IMR-90 (cell line): Measurements from ENCODE around the gene CSF1. TPM values are rescaled to one million over a fixed set of nuclear protein-coding genes. Genes with fewer than 3 reads are reported as not detected.
A peak's percentile ranks its signal among the peaks of the same experiment; 100 is the strongest.

Source experiments
- ATAC-seq: fragments of 200-7000 bp; cut with Tn5 transposase; 2 replicates; pipeline ENCODE4 v1.9.1; 2020; ENCODE audit warnings: low read depth, mild to moderate bottlenecking, moderate library complexity
- BruUV-seq: library from RNA; stranded (reverse); fragments of 400-500 nt; replicated peaks from 2 replicates; lab custom pipeline; 2021; lab: Mats Ljungman, UMichigan
- CTCF ChIA-PET: fragments of 300-600 bp; formaldehyde crosslinking; extraction: SDS; loops from one replicate; lab custom pipeline; 2021; ENCODE audit warnings: antibody characterized with exemption; lab: Yijun Ruan, JAX
- POLR2A ChIA-PET: fragments of 300-600 bp; sonication (Branson Sonifier 250); formaldehyde crosslinking; loops from one replicate; lab custom pipeline; 2022; ENCODE audit warnings: antibody characterized with exemption; ENCODE audit not compliant: unreplicated experiment; lab: Charles Lee
- DNase-seq: peaks from one replicate; pipeline ENCODE4 v3.0.0; 2013
- H2AFZ ChIP-seq: replicated peaks from 2 replicates; pipeline ENCODE3; 2013; ENCODE audit warnings: low read length, mild to moderate bottlenecking; ENCODE audit not compliant: poor library complexity
- H2AK5ac ChIP-seq: 2 replicates; pipeline ENCODE4 v1.6.1; 2013; ENCODE audit warnings: low read depth, low read length, inconsistent platforms
- H2AK9ac ChIP-seq: replicated peaks from 2 replicates; pipeline ENCODE3; 2013; ENCODE audit warnings: mild to moderate bottlenecking, low read depth, low read length, moderate library complexity; ENCODE audit not compliant: poor library complexity
- H2BK120ac ChIP-seq: 2 replicates; pipeline ENCODE4 v1.6.1; 2013; ENCODE audit warnings: low read depth, low read length, inconsistent platforms
- H2BK15ac ChIP-seq: 3 replicates; pipeline ENCODE4 v1.6.1; 2013; ENCODE audit warnings: low read depth, low read length, inconsistent platforms
- H2BK20ac ChIP-seq: 2 replicates; pipeline ENCODE4 v1.6.1; 2013; ENCODE audit warnings: low read depth, mild to moderate bottlenecking, inconsistent platforms, low read length, moderate library complexity
- H2BK5ac ChIP-seq: 2 replicates; pipeline ENCODE4 v1.6.1; 2013; ENCODE audit warnings: mild to moderate bottlenecking, low read depth, low read length, inconsistent platforms; ENCODE audit not compliant: poor library complexity, severe bottlenecking
- H3K14ac ChIP-seq: replicated peaks from 2 replicates; pipeline ENCODE4 v1.6.1; 2013; ENCODE audit warnings: low read depth, low read length, inconsistent platforms
- H3K18ac ChIP-seq: 2 replicates; pipeline ENCODE4 v1.6.1; 2013; ENCODE audit warnings: low read depth, low read length, control low read depth
- H3K23ac ChIP-seq: 2 replicates; pipeline ENCODE4 v1.6.1; 2013; ENCODE audit warnings: low read depth, low read length, inconsistent platforms
- H3K27ac ChIP-seq: 2 replicates; pipeline ENCODE4 v1.5.1; 2013; ENCODE audit warnings: mild to moderate bottlenecking, control low read depth, low read length; ENCODE audit not compliant: insufficient read depth
- H3K27me3 ChIP-seq: 2 replicates; pipeline ENCODE4 v1.6.1; 2013; ENCODE audit warnings: low read length; ENCODE audit not compliant: control insufficient read depth, insufficient read depth
- H3K36me3 ChIP-seq: 2 replicates; pipeline ENCODE4 v1.6.1; 2013; ENCODE audit warnings: low read length, mixed read lengths; ENCODE audit not compliant: control insufficient read depth, insufficient read depth
- H3K4ac ChIP-seq: 2 replicates; pipeline ENCODE4 v1.6.1; 2013; ENCODE audit warnings: low read depth, low read length, inconsistent platforms
- H3K4me1 ChIP-seq: 2 replicates; pipeline ENCODE4 v1.6.1; 2013; ENCODE audit warnings: low read length, mixed read lengths; ENCODE audit not compliant: control insufficient read depth, insufficient read depth
- H3K4me2 ChIP-seq: 2 replicates; pipeline ENCODE4 v1.6.1; 2013; ENCODE audit warnings: low read depth, mild to moderate bottlenecking, control low read depth, low read length, moderate library complexity
- H3K4me3 ChIP-seq: 2 replicates; pipeline ENCODE4 v1.5.1; 2013; ENCODE audit warnings: low read depth, mild to moderate bottlenecking, control low read depth, low read length, moderate library complexity; ENCODE audit not compliant: insufficient read depth
- H3K56ac ChIP-seq: 2 replicates; pipeline ENCODE4 v1.6.1; 2013; ENCODE audit warnings: low read length, inconsistent platforms; ENCODE audit not compliant: insufficient read depth; ENCODE audit errors: extremely low read depth
- H3K79me1 ChIP-seq, 2 experiments: 2 replicates each; pipeline ENCODE4 v1.6.1; 2013; ENCODE audit warnings: low read length in 2 of 2, inconsistent platforms in 1 of 2, low read depth in 1 of 2
- H3K9ac ChIP-seq: 2 replicates; pipeline ENCODE4 v1.6.1; 2013; ENCODE audit warnings: low read depth, low read length, control low read depth
- H3K9me1 ChIP-seq: 2 replicates; pipeline ENCODE4 v1.6.1; 2013; ENCODE audit warnings: low read length, inconsistent platforms; ENCODE audit not compliant: insufficient read depth
- H3K9me3 ChIP-seq: 2 replicates; pipeline ENCODE4 v1.6.1; 2013; ENCODE audit warnings: low read length; ENCODE audit not compliant: control insufficient read depth, insufficient read depth
- H4K20me1 ChIP-seq: 2 replicates; pipeline ENCODE4 v1.6.1; 2013; ENCODE audit warnings: low read length, inconsistent platforms; ENCODE audit not compliant: insufficient read depth
- H4K5ac ChIP-seq: 2 replicates; pipeline ENCODE4 v1.6.1; 2013; ENCODE audit warnings: mild to moderate bottlenecking, low read depth, low read length, control low read depth
- H4K8ac ChIP-seq, 2 experiments: 2 replicates each; pipeline ENCODE4 v1.6.1; 2013; ENCODE audit warnings: low read depth in 2 of 2, low read length in 2 of 2, control low read depth in 1 of 2, inconsistent platforms in 1 of 2
- H4K91ac ChIP-seq: 2 replicates; pipeline ENCODE4 v1.6.1; 2013; ENCODE audit warnings: low read depth, low read length, inconsistent platforms; ENCODE audit not compliant: insufficient read depth
- CTCF ChIP-seq: conservative IDR thresholded peaks from 2 replicates; pipeline ENCODE4 v1.5.1; 2012; ENCODE audit warnings: mild to moderate bottlenecking, low read depth, low read length, improper control_type of control experiment
- MAFK ChIP-seq: IDR thresholded peaks from 2 replicates; pipeline ENCODE4 v1.6.1; 2012; ENCODE audit warnings: low read depth, low read length, improper control_type of control experiment
- RAD21 ChIP-seq: IDR thresholded peaks from 2 replicates; pipeline ENCODE4 v1.6.1; 2012; ENCODE audit warnings: low read length, improper control_type of control experiment
- RCOR1 ChIP-seq: IDR thresholded peaks from 2 replicates; pipeline ENCODE4 v1.6.1; 2012; ENCODE audit warnings: mild to moderate bottlenecking, low read length, improper control_type of control experiment; ENCODE audit not compliant: insufficient replicate concordance
- WGBS, 2 experiments: methylation state at CpG; one replicate each; pipeline versions ENCODE4 v1.1.5 to v1.1.7; 2013; ENCODE audit warnings: missing lambda C conversion rate in 2 of 2; ENCODE audit not compliant: insufficient read length in 1 of 2; ENCODE audit errors: extremely low coverage in 2 of 2; 5-methylcytosine and 5-hydroxymethylcytosine counted together
- dilution Hi-C: fragments of 300-500 bp; cut with HindIII; formaldehyde crosslinking; loops from one replicate; pipeline ENCODE4 v1.14.3; 2018; ENCODE audit warnings: low sequenced_read_pairs; ENCODE audit not compliant: unreplicated experiment
- in situ Hi-C: fragments of 300-500 bp; cut with MboI; formaldehyde crosslinking; loops from 3 replicates; pipeline ENCODE4 v1.14.3; 2019; ENCODE audit warnings: low sequenced_read_pairs, inconsistent platforms, mixed read lengths
- intact Hi-C: fragments of 100-400 bp; cut with micrococcal nuclease; formaldehyde crosslinking; loops from 2 replicates; pipeline ENCODE4 v1.10.0; 2022
- polyA plus RNA-seq, 3 experiments: library from polyadenylated mRNA; depleted of rRNA; stranded (reverse); fragments of >200 nt; gene quantifications; 2 replicates each; pipeline ENCODE4 v1.2.3, GENCODE V29; 2012; ENCODE audit warnings: low replicate concordance in 1 of 3
- total RNA-seq: library from RNA; depleted of rRNA; stranded (reverse); fragments of >200 nt; gene quantifications from 2 replicates; pipeline ENCODE4 v1.2.3, GENCODE V29; 2012

Gene CSF1
- total and polyA plus RNA-seq, 2 of the 4 experiments (the other 2 are of a cell fraction) = 14.3 to 22.0 TPM

DNA sequence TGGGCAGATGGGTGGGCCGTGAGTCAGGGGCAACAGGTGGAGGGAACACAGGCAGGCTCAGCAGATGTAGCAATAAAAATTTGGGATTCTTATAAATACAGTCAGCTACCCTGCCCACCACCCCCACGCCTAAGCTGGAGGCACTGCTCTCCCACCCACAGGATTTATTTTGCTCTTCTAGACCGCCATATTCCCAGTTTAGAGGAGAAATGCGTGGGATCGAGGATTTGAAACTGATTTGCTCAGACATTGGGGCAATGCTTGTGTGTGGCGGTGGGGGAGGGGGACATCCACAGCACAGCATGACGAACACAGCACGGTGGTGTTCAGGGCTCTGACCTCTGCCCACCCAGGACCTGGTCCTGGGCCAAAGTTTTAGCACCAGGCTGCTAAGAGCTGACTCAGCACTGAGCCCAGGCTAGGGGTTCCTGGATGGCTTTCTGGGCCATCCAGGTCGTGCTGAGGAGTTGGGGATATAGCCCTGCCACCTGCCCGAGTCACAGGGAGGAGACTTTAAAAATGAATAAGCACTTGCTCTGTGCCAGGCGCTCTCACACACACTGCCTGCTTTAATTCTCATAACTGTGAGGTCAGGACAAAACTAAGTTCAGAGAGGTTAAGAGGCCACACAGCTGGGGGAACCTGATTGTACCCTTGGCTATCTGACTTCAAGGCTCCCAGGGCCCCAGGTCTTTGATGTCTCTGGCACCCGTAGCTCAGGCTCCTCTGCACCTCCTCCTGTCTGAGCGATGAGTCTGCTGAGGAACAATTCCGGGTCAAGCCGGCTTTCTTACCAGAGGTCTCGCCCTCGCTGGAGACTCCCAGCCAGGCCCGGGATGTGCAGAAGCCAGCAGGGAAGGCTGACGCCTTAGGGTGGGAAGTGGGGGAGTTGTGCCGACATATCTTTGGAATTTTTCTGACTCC lies 29.4 kb upstream of the CSF1 start:
- Histone ChIP-seq H3K4me1 (peaks cover 15% of the 10 kb centered on the region), H2AK9ac (peak overlapping the region; percentile 33), H3K27me3 (no peaks in the 10 kb centered on the region), H2BK20ac (no peak overlapping the region; the same call in 1 of the 2 replicates), H4K20me1 (no peaks in the 10 kb centered on the region), H4K91ac (peak overlapping the region; percentile 27; the same call in 1 of the 2 replicates), H3K36me3 (no peaks in the 10 kb centered on the region), H2BK120ac (no peak overlapping the region; the same call in 1 of the 2 replicates), H2BK5ac (no peak overlapping the region), H3K14ac (no peak overlapping the region), H3K27ac (no peak overlapping the region), H3K4me3 (no peak overlapping the region), H3K18ac (no peak overlapping the region), H2AFZ (peak overlapping the region; percentile 49), H2AK5ac (peak overlapping the region; percentile 49; the same call in 1 of the 2 replicates), H3K9me3 (no peaks in the 10 kb centered on the region), H3K23ac (no peak overlapping the region), H3K79me1 (no peaks in the 10 kb centered on the region), H4K5ac (no peak overlapping the region), H3K9me1 (peaks cover 14% of the 10 kb centered on the region), H3K4me2 (no peak overlapping the region), H4K8ac (0 out of 4 replicates have a peak overlapping the region, but pooled peaks of 1 of the 2 experiments have one; percentile 23), H3K56ac (no peak overlapping the region), H2BK15ac (no peak overlapping the region), H3K4ac (peak overlapping the region; percentile 14; the same call in 1 of the 2 replicates), H3K9ac (no peak overlapping the region)
- POLR2A ChIA-PET = no interaction called here
- WGBS, 2 experiments = 81% methylated on average over 3 of the region's 20 CpGs; no CpG with 5 or more reads in 1 of the 2 experiments
- ATAC-seq = no peak
- CTCF ChIA-PET = no interaction called here
- intact Hi-C loops (no loop called here), dilution Hi-C loops (no loop called here), in situ Hi-C loops (no loop called here)
- TF ChIP-seq CTCF (no peak), RAD21 (no peak), MAFK (peak; percentile 83), RCOR1 (no peak)
- DNase-seq = no peak
- BruUV-seq = no TSS peak
